NCI-H1092 treated with DMSO at 0.1 percent for 48 hours (cell line): Measurements from ENCODE around the gene LPCAT4.

ENCODE experiments used
- DNase-seq: peaks from one replicate; lab custom pipeline; 2025; lab: John Stamatoyannopoulos, UW

Gene LPCAT4

GRCh38 chr15:34336991-34337556 is 29.9 kb downstream of the LPCAT4 start:
- no peak for DNase-seq

GRCh38 chr15:34336231-34336990 is 30.6 kb downstream of the LPCAT4 start:
- no peak for DNase-seq

GRCh38 chr15:34335176-34336032 is 31.6 kb downstream of the LPCAT4 start:
- no peak for DNase-seq

GRCh38 chr15:34334672-34335071 is 32.3 kb downstream of the LPCAT4 start:
- no peak for DNase-seq

- no peak for DNase-seq
Observed at GRCh38 chr15:34332553-34333120, 34.4 kb downstream of the LPCAT4 start.

GRCh38 chr15:34331809-34332208 is 35.2 kb downstream of the LPCAT4 start:
- no peak for DNase-seq

- DNase-seq: no peak
Observed at GRCh38 chr15:34330279-34330678, 36.7 kb downstream of the LPCAT4 start.

- DNase-seq: no peak
Observed at GRCh38 chr15:34329006-34329405, 38.0 kb downstream of the LPCAT4 start.

- no peak for DNase-seq
Observed at GRCh38 chr15:34327906-34328305, 39.1 kb downstream of the LPCAT4 start.

GRCh38 chr15:34325368-34325767 is 41.6 kb downstream of the LPCAT4 start:
- DNase-seq: no peak

- no peak for DNase-seq
Observed at GRCh38 chr15:34324933-34325332, 42.1 kb downstream of the LPCAT4 start.

- DNase-seq: no peak
Observed at GRCh38 chr15:34323217-34323616, 43.8 kb downstream of the LPCAT4 start.

GRCh38 chr15:34318277-34319079 is 48.5 kb downstream of the LPCAT4 start:
- no peak for DNase-seq

- no peak for DNase-seq
Observed at GRCh38 chr15:34314491-34315490, 52.2 kb downstream of the LPCAT4 start.

- no peak for DNase-seq
Observed at GRCh38 chr15:34311563-34311962, 55.4 kb downstream of the LPCAT4 start.
